LNCaP clone FGC (cell line): Measurements from ENCODE around the gene CBY1.

Source experiments
- DNase-seq: peaks from one replicate; pipeline ENCODE4 v3.0.0-alpha.2; 2011; ENCODE audit warnings: low read depth
- H3K4me3 ChIP-seq: 2 replicates; pipeline ENCODE4 v1.5.1; 2011; ENCODE audit warnings: mild to moderate bottlenecking, low read depth, low read length, control low read depth
- TF ChIP-seq, protein P1 (sequence below): IDR thresholded peaks from 2 replicates; pipeline ENCODE4 v1.5.1; 2012; ENCODE audit warnings: mild to moderate bottlenecking; ENCODE audit not compliant: control insufficient read depth, insufficient read depth; ENCODE audit errors: extremely low read depth

Gene CBY1

DNA sequence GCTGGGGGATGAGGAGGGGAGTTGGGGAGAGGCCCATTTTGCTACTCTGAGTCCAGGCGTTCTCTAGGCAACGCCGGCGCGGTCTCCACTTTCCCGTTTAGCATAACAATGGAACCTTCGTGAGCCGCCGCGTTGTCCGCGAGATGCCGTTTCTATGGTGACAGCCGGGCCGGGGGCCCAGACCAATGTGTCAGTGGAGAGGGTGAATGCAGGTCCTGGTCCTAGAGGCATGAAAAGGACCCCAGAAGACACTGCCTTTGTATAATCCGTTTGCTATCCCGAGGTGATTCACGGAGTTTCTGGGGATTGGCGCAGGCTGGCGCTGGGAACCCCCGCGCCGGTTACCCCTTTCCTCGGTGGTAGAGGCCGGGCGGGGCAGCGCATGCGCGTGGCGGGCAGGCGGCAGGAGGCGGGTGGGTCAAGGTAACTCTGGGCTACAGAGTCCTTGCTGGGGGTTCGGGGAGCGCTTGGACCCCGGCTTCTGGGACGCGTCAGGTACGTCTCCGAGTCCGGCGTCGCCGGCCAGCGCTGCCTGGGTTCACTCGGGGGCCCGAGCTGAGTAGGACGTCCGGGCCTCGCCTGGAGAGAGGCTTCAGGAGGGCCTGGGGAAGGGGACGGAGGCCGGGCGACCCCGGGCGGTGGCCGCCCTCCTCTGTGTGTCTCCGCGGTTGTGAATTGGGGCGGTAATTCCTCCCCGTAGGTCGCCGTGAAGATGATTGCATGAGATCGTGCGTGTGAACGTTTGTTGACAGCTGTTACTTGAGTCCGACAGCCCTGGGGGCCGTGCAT, at the start of gene CBY1, which contains the start of gene FAM227A:
Gene CBY1 (plus strand): TSS at position 383 of the 789 bp plus-strand sequence. CDS start 11,417 bp downstream, outside the sequence.
Gene FAM227A (minus strand): TSS at position 137 of the 789 bp plus-strand sequence. CDS start 6,224 bp downstream, outside the sequence.
- TF ChIP-seq, protein P1, sequence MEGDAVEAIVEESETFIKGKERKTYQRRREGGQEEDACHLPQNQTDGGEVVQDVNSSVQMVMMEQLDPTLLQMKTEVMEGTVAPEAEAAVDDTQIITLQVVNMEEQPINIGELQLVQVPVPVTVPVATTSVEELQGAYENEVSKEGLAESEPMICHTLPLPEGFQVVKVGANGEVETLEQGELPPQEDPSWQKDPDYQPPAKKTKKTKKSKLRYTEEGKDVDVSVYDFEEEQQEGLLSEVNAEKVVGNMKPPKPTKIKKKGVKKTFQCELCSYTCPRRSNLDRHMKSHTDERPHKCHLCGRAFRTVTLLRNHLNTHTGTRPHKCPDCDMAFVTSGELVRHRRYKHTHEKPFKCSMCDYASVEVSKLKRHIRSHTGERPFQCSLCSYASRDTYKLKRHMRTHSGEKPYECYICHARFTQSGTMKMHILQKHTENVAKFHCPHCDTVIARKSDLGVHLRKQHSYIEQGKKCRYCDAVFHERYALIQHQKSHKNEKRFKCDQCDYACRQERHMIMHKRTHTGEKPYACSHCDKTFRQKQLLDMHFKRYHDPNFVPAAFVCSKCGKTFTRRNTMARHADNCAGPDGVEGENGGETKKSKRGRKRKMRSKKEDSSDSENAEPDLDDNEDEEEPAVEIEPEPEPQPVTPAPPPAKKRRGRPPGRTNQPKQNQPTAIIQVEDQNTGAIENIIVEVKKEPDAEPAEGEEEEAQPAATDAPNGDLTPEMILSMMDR, result no peak
- peak within 1 kb of the TSS; percentile 97 for H3K4me3 ChIP-seq
- DNase-seq, result peak; percentile 52

DNA sequence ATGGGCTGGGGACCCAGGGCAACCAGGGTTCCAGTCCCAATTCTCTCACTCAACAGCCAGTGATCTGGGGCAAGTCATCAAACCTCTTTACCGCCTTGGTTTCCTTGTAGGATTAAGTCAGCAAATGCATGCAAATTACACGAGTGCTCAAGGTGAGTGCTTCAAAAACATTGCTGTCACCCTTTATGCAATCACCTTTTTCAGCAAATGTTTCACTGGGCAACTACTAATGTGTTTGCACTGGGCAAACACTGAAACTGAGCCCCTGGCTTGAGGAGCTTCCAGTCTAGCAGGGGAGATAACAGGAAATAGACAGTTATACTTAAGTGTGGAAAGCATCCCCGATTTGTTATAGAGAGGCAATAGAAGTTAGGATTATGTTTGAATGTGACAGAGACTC, 48.8 kb upstream of the CBY1 start:
- no peak for DNase-seq
- TF ChIP-seq, protein P1, result no peak
- H3K4me3 ChIP-seq, result no peak overlapping the region

DNA sequence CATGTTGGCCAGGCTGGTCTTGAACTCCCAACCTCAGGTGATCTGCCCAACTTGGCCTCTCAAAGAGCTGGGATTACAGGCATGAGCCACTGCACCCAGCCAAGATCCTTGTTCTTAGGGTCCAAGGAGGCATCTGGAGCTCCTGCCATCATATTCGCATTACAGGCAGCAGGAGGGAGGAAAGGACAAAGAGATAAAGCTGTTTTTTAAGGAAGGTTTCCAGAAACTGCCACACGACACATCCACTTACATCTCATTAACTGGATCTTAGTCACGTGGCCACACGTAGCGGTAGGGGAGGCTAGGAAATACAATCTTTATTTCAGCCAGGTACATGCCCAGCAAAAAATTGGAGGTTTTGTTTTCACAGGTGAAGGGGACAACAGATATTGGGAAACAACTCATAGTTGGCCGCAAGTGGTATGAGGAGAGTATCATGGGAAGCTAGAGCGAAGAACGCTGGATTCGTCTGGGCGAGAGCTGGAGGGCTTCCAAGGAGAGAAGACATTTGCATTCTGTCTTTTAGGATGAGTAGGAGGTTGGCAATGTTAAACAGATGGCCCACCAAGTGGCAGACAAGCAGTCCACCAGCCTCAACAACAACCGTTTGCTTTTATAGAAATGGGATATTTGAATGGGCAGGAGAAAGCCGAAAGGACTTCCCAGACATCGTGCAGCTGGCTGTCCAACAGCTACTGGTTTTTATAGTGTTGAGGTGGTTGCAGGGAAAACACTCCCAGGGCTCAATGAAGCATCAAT, 47.3 kb upstream of the CBY1 start:
- TF ChIP-seq, protein P1, result no peak
- H3K4me3 ChIP-seq, result no peak overlapping the region
- DNase-seq, result no peak

DNA sequence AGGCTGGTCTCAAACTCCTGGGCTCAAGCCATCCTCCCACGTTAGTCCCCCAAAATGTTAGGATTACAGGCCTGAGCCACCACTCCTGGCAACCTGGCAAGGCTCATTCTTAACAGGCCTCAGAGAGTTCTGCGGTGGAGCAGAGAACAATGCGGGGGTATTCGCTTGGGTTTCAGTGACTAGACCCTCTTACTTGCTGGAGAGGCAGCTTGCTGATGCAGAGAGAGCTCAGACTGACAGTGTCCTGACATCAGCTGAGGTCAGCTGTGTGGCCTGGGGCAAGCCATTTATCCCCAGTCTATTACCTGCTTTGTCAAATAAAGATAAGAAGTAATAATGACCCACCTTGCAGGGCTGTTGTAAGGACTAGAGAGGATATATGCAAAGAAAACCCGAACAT, 46.2 kb upstream of the CBY1 start:
- TF ChIP-seq, protein P1, result no peak
- DNase-seq, result no peak
- H3K4me3 ChIP-seq, result no peak overlapping the region

DNA sequence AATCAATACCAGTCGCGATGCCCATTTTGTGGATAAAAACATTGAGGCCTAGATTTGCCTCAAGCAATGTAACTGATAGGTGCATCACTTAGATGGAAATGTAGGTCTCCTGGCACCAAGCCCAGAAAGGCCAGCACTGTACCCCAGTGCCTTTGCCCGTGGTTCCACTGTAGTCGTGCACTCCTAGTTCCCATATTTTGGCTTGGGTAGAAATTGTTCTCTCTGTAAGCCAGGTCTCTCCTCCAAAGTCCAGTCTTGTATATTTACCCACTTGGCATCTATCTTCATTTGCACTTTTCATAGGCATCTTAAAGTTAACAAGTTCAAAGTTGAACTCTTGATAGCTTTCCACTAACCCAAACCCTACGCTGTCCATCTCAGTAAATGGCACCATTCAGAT, 44.9 kb upstream of the CBY1 start:
- no peak overlapping the region for H3K4me3 ChIP-seq
- TF ChIP-seq, protein P1, result no peak
- peak; percentile 46 for DNase-seq

DNA sequence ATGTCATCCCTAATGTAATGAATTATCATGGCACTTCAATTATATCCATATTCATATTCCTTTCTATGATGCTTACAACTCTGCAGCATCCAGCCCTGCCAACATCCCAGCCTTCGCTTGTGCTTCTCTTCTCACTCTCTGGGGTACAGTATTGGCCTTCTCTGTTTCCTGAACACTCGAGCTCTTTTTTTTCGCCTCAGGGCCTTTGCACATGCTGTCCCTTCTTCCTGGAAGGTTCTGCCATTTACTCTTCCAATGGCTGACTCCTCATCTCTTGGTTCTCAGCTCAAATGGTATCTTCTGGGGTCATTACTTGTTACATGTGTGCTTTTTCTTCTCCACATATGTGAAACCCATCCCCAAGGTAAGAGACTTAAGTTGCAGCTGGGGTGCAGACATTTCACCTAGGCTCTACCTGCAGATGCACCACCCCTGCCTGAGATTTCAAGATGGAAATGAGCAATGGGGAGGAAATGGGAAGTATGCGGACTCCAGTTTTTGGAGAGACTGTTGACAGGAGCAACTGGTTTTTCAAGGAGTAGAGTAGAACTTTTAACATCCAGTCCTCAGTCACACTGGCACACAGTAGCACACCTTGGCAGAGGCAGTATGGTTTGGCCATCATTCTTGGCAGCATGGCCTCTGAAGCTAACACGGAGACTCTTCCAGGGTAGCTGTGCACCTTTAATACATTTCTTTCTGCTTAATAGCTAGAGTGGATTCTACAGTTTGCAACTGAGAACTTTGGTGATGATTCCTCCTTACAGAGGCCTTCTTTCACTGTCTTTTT, 44.0 kb upstream of the CBY1 start:
- peak; percentile 82 for DNase-seq
- H3K4me3 ChIP-seq, result no peak overlapping the region
- TF ChIP-seq, protein P1, result no peak
